ENCODE data around the gene PLEKHB2. TPM values are rescaled to one million over a fixed set of nuclear protein-coding genes. Genes with fewer than 3 reads are reported as not detected.
A peak's percentile ranks its signal among the peaks of the same experiment; 100 is the strongest.

PLEKHB2 gene
- total and polyA plus RNA-seq, 9 of the 15 experiments (the other 6 are each of a cell fraction or from before 2014, with no cell fraction given) = 41.3 to 71.5 (median 50.2) TPM

GRCh38 chr2:131093006-131093695 lies 12.0 kb upstream of the PLEKHB2 start, which contains the start of gene FAM168B (continued):
- TF ChIP-seq ZBTB33 (CRISPR knock-in tag; IDR thresholded peaks at IDR 0.05) (no peak), TGIF2 (CRISPR knock-in tag; IDR thresholded peaks at IDR 0.05) (no peak), ZNF212 (CRISPR knock-in tag; IDR thresholded peaks at IDR 0.05) (no peak), XRCC3 (IDR thresholded peaks at IDR 0.05) (no peak), ARID4B (CRISPR knock-in tag; IDR thresholded peaks at IDR 0.05) (peak; percentile 75; the same call in 1 of the 2 replicates), ZNF449 (CRISPR knock-in tag; IDR thresholded peaks at IDR 0.05) (no peak), GTF3C2 (IDR thresholded peaks at IDR 0.05; ENCODE audit: borderline replicate concordance, extremely low read depth, insufficient read length) (no peak), NR0B1 (IDR thresholded peaks at IDR 0.05; ENCODE audit: partially characterized antibody) (no peak), KHSRP (IDR thresholded peaks at IDR 0.05) (no peak)
